Measurements from ENCODE around the gene CSTA. TPM values are rescaled to one million over a fixed set of nuclear protein-coding genes. Genes with fewer than 3 reads are reported as not detected.
A peak's percentile ranks its signal among the peaks of the same experiment; 100 is the strongest.

Gene CSTA
- total and polyA plus RNA-seq, 2 of the 8 experiments (the other 6 are each of a cell fraction or from before 2014, with no cell fraction given) = not detected

GRCh38 chr3:122295266-122296062 is 29.6 kb upstream of the CSTA start:
- Histone ChIP-seq H2AK5ac (ENCODE audit: low read depth, low read length) (no peak overlapping the region), H2BK12ac (ENCODE audit: low read depth, low read length) (no peak overlapping the region), H2BK5ac (ENCODE audit: low read depth, low read length) (no peak overlapping the region), H3K56ac (replicated peaks; ENCODE audit: insufficient read length, low read depth, low read length) (no peak overlapping the region), H4K5ac (ENCODE audit: insufficient read length, low read depth, low read length) (no peak overlapping the region), H3K9ac (replicated peaks in 1 of 4; ENCODE audit: extremely low read depth in 1 of 4, low read depth in 3 of 4, low read length in 3 of 4) (no peak overlapping the region), H4K91ac (replicated peaks; ENCODE audit: insufficient read length, low read length) (no peak overlapping the region), H2BK20ac (ENCODE audit: low read length) (no peak overlapping the region), H3K79me1 (ENCODE audit: low read depth, low read length) (no peaks in the 10 kb centered on the region), H3K14ac (ENCODE audit: insufficient read length) (no peak overlapping the region), H3K79me2 (ENCODE audit: control insufficient read depth in 1 of 2, insufficient read depth in 2 of 2, low read length in 2 of 2) (no peaks in the 10 kb centered on the region), H3K36me3 (ENCODE audit: control insufficient read depth in 2 of 4, insufficient read depth in 4 of 4, low read length in 3 of 4) (no peaks in the 10 kb centered on the region), H3K4me1 (replicated peaks in 1 of 4; ENCODE audit: control insufficient read depth in 3 of 4, insufficient read depth in 4 of 4, low read length in 3 of 4) (no peaks in the 10 kb centered on the region; a peak in 1 of 7 replicates), H3K4me2 (ENCODE audit: insufficient read depth in 1 of 2, low read depth in 2 of 2, low read length in 2 of 2) (no peak overlapping the region), H3K9me3 (ENCODE audit: insufficient read depth in 2 of 2, low read depth in 1 of 2, low read length in 1 of 2) (no peaks in the 10 kb centered on the region), H3K27me3 (replicated peaks in 1 of 4; ENCODE audit: control insufficient read depth in 3 of 4, extremely low read depth in 1 of 4, insufficient read depth in 3 of 4, low read length in 3 of 4) (no peaks in the 10 kb centered on the region), H4K8ac (ENCODE audit: extremely low read depth, insufficient read depth, low read length) (no peak overlapping the region), H3K18ac (ENCODE audit: extremely low read depth, low read length) (no peak overlapping the region), H2AFZ (ENCODE audit: low read length) (peak overlapping the region; percentile 44), H3K23me2 (ENCODE audit: low read depth, low read length) (no peaks in the 10 kb centered on the region), H3K23ac (ENCODE audit: insufficient read length) (no peak overlapping the region), H2BK15ac (ENCODE audit: low read length) (no peak overlapping the region), H3K4me3 (ENCODE audit: extremely low read depth in 1 of 4, insufficient read depth in 2 of 4, low read depth in 3 of 4, low read length in 4 of 4) (no peak overlapping the region), H3K4ac (replicated peaks; ENCODE audit: insufficient read length, low read depth, low read length) (no peak overlapping the region), H3K27ac (ENCODE audit: low read depth, low read length) (no peak overlapping the region), H2BK120ac (replicated peaks; ENCODE audit: low read depth, low read length) (no peak overlapping the region), H4K20me1 (replicated peaks in 1 of 2; ENCODE audit: control insufficient read depth in 1 of 2, insufficient read depth in 2 of 2, low read length in 2 of 2) (no peaks in the 10 kb centered on the region)
- FAIRE-seq = no peak
- POLR2A ChIA-PET (ENCODE audit: partially characterized antibody) = no interaction called here
- 88% methylated on average over 5 of the region's 5 CpGs; no CpG with 5 or more reads in 1 of the 2 experiments for WGBS, 2 experiments (ENCODE audit: extremely low coverage in 1 of 2, insufficient coverage in 1 of 2, insufficient read length in 1 of 2, insufficient replicate concordance in 2 of 2, low coverage in 1 of 2, low lambda C conversion rate in 2 of 2, missing lambda C conversion rate in 1 of 2)
- CTCF ChIA-PET (ENCODE audit: partially characterized antibody) = interaction anchor here (0.6 to 1.4 kb wide), 2 partner anchors 10 to 300 kb away, joined by 3 read pairs; no protein-coding TSS in a partner anchor
- DNase-seq (ENCODE audit: low read depth in 1 of 2, low spot score in 2 of 2) = no peak
- TF ChIP-seq EZH2 (IDR thresholded peaks at IDR 0.05; ENCODE audit: low read depth, low read length, severe bottlenecking) (no peak), SP4 (IDR thresholded peaks at IDR 0.05; ENCODE audit: low read length) (no peak)

Data from H1 (cell line).